Prostate gland (tissue), 2 donors: ENCODE data around the gene CIPC. TPM values are rescaled to one million over a fixed set of nuclear protein-coding genes. Genes with fewer than 3 reads are reported as not detected.

Experiments
- DNase-seq: peaks from one replicate; pipeline ENCODE4 v3.0.0-alpha.2; 2019; ENCODE audit warnings: low spot score
- H3K27ac ChIP-seq, 2 donors: fragments of 200-600 bp; sonication (generic); 2 replicates each; pipeline ENCODE4 v1.5.1; 2017 to 2019
- H3K27me3 ChIP-seq: fragments of 200-600 bp; sonication (generic); replicated peaks from 2 replicates; pipeline ENCODE4 v1.5.1; 2019; ENCODE audit not compliant: insufficient read depth
- H3K36me3 ChIP-seq, 2 donors: fragments of 200-600 bp; sonication (generic); 1 replicate in 1 of 2; 2 replicates in 1 of 2; pipeline versions ENCODE4 v1.5.1 to v1.8.1; 2017 to 2019
- H3K4me1 ChIP-seq: fragments of 200-600 bp; sonication (generic); replicated peaks from 2 replicates; pipeline ENCODE4 v1.5.1; 2019
- H3K4me3 ChIP-seq, 2 donors: fragments of 200-600 bp; sonication (generic); 2 replicates each; pipeline ENCODE4 v1.5.1; 2017 to 2019
- H3K9me3 ChIP-seq: fragments of 200-600 bp; sonication (generic); 2 replicates; pipeline ENCODE4 v1.5.1; 2017
- CTCF ChIP-seq, 4 experiments: fragments of 200-600 bp in 2 of 4; fragments of 450-650 bp in 2 of 4; sonication (generic) in 2 of 4; IDR thresholded peaks; 1 replicate in 3 of 4; 2 replicates in 1 of 4; pipeline ENCODE4 v1.5.1; 2016 to 2019; ENCODE audit warnings: antibody characterized with exemption in 4 of 4, mild to moderate bottlenecking in 2 of 4, moderate library complexity in 2 of 4
- POLR2A ChIP-seq: fragments of 450-650 bp; IDR thresholded peaks from one replicate; pipeline ENCODE4 v1.6.1; 2016; ENCODE audit warnings: antibody characterized with exemption, mild to moderate bottlenecking
- POLR2AphosphoS5 ChIP-seq: sonication (generic); formaldehyde crosslinking; IDR thresholded peaks from one replicate; pipeline ENCODE4 v1.6.1; 2017; ENCODE audit warnings: antibody characterized with exemption
- WGBS: methylation state at CpG from one replicate; pipeline ENCODE4 v1.1.5; 2018; 5-methylcytosine and 5-hydroxymethylcytosine counted together
- intact Hi-C: fragments of 100-400 bp; cut with DNase I; formaldehyde crosslinking; loops from one replicate; pipeline ENCODE4 v1.14.2; 2022
- total RNA-seq, 2 donors: library from RNA; depleted of rRNA; stranded (reverse); fragments of >200 nt; gene quantifications; one replicate each; pipeline ENCODE4 v1.1.0, GENCODE V29; 2016

Gene CIPC
- total RNA-seq, 2 donors from 2014 or later: 45.1 to 63.3 TPM

- intact Hi-C loops: no loop called here
- Histone ChIP-seq H3K27me3 (no peaks in the 10 kb centered on the region), H3K4me3 (no peak overlapping the region), H3K36me3 (no peaks in the 10 kb centered on the region), H3K27ac (peak overlapping the region in 1 of 2 donors; percentile 82), H3K4me1 (peaks cover 9% of the 10 kb centered on the region), H3K9me3 (no peaks in the 10 kb centered on the region)
- no peak for DNase-seq
- 93% methylated on average over 6 of the region's 6 CpGs for WGBS
- TF ChIP-seq POLR2A: no peak
Observed at GRCh38 chr14:77086951-77087350, 11.1 kb upstream of the CIPC start.

GRCh38 chr14:77087631-77088030, 10.4 kb upstream of the CIPC start:
- 48% methylated on average over 3 of the region's 3 CpGs for WGBS
- intact Hi-C loops: no loop called here
- TF ChIP-seq CTCF (IDR thresholded peaks at IDR 0.05) (no peak), POLR2A (no peak), POLR2AphosphoS5 (no peak)
- Histone ChIP-seq H3K36me3 (no peaks in the 10 kb centered on the region), H3K27me3 (no peaks in the 10 kb centered on the region), H3K4me3 (no peak overlapping the region), H3K27ac (peak overlapping the region; percentile 82 to 86), H3K4me1 (peaks cover 9% of the 10 kb centered on the region), H3K9me3 (no peaks in the 10 kb centered on the region)
- no peak for DNase-seq

GRCh38 chr14:77088219-77088618, 9.8 kb upstream of the CIPC start:
- TF ChIP-seq POLR2AphosphoS5 (peak; percentile 93), CTCF (IDR thresholded peaks at IDR 0.05) (no peak)
- Histone ChIP-seq H3K4me1 (peaks cover 9% of the 10 kb centered on the region), H3K27ac (peak overlapping the region; percentile 82 to 86), H3K27me3 (no peaks in the 10 kb centered on the region), H3K36me3 (no peaks in the 10 kb centered on the region), H3K4me3 (no peak overlapping the region), H3K9me3 (no peaks in the 10 kb centered on the region)
- intact Hi-C loops: no loop called here
- DNase-seq: peak; percentile 92
- 46% methylated on average over 5 of the region's 5 CpGs for WGBS

GRCh38 chr14:77088645-77089044, 9.4 kb upstream of the CIPC start:
- TF ChIP-seq POLR2AphosphoS5: no peak
- no peak for TF ChIP-seq CTCF (IDR thresholded peaks at IDR 0.05)
- no peaks in the 10 kb centered on the region for H3K27me3 ChIP-seq
- no peak for DNase-seq
- peak overlapping the region; percentile 82 to 86 for H3K27ac ChIP-seq
- no peaks in the 10 kb centered on the region for H3K36me3 ChIP-seq
- intact Hi-C loops: no loop called here
- WGBS: 42% methylated on average over 2 of the region's 2 CpGs
- no peaks in the 10 kb centered on the region for H3K9me3 ChIP-seq
- H3K4me1 ChIP-seq: peaks cover 9% of the 10 kb centered on the region
- H3K4me3 ChIP-seq: no peak overlapping the region

GRCh38 chr14:77091518-77091917, 6.5 kb upstream of the CIPC start:
- Histone ChIP-seq H3K36me3 (no peaks in the 10 kb centered on the region), H3K4me1 (peaks cover 9% of the 10 kb centered on the region), H3K27me3 (no peaks in the 10 kb centered on the region), H3K27ac (no peak overlapping the region), H3K9me3 (no peaks in the 10 kb centered on the region), H3K4me3 (no peak overlapping the region)
- no peak for DNase-seq
- TF ChIP-seq CTCF (IDR thresholded peaks at IDR 0.05) (no peak), POLR2A (no peak), POLR2AphosphoS5 (no peak)
- intact Hi-C loops: no loop called here
